Inferior parietal cortex (tissue), 1 donor: ENCODE data around the gene AOC3.
"Not testable (repeated sequence)": the region's sequence is repeated elsewhere in the genome, so short reads cannot be mapped to it uniquely, and the experiment has no call there.

Experiments
- DNase-seq: peaks from one replicate; pipeline ENCODE4 v3.0.0-alpha.2; 2016; ENCODE audit errors: extremely low spot score

AOC3 gene

DNA sequence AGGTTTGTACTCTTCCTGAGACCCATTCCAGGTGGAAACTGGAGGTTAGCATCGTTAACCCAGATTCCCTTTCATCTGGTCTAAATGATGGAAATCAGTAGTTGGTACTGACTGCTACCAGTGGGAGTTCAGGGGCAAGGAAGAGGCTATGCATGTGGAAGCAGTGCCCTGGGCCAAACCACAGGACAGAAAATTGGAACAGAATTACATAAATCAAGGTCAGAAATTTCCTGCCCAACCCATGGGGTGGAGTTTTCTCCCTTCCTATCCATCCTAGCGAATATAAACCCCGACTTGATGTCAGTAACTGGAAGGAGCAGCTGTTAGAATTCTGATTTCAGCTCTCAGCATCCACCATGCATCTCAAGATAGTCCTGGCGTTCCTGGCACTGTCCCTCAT lies 6.7 kb upstream of the AOC3 start, which contains the start of gene AOC2:
Gene AOC2, plus strand, starts transcription at position 310 of the 400 bp plus-strand sequence. Its CDS starts 47 bp downstream, at position 357.
- no peak for DNase-seq

DNA sequence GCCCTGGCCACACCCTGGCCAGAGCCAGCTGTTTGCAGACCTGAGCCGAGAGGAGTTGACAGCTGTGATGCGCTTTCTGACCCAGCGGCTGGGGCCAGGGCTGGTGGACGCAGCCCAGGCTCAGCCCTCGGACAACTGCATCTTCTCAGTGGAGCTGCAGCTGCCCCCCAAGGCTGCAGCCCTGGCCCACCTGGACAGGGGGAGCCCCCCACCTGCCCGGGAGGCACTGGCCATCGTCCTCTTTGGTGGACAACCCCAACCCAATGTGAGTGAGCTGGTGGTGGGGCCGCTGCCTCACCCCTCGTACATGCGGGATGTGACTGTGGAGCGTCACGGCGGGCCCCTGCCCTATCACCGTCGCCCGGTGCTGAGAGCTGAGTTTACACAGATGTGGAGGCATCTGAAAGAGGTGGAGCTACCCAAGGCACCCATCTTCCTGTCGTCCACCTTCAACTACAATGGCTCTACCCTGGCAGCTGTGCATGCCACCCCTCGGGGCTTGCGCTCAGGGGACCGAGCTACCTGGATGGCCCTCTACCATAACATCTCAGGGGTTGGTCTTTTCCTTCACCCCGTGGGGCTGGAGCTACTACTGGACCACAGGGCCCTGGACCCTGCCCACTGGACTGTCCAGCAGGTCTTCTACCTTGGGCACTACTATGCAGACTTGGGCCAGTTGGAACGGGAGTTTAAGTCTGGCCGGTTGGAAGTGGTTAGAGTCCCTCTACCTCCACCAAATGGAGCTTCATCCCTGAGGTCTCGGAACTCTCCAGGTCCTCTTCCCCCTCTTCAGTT lies 6.0 kb upstream of the AOC3 start:
- no peak for DNase-seq

DNA sequence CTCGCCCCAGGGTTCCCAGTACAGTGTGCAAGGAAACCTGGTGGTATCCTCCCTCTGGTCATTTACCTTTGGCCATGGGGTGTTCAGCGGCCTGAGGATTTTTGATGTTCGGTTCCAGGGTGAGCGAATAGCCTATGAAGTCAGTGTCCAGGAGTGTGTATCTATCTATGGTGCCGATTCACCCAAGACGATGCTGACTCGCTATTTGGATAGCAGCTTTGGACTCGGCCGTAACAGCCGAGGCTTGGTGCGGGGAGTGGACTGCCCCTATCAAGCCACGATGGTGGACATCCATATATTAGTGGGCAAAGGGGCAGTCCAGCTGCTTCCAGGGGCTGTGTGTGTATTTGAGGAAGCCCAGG lies 5.5 kb upstream of the AOC3 start:
- no peak for DNase-seq

DNA sequence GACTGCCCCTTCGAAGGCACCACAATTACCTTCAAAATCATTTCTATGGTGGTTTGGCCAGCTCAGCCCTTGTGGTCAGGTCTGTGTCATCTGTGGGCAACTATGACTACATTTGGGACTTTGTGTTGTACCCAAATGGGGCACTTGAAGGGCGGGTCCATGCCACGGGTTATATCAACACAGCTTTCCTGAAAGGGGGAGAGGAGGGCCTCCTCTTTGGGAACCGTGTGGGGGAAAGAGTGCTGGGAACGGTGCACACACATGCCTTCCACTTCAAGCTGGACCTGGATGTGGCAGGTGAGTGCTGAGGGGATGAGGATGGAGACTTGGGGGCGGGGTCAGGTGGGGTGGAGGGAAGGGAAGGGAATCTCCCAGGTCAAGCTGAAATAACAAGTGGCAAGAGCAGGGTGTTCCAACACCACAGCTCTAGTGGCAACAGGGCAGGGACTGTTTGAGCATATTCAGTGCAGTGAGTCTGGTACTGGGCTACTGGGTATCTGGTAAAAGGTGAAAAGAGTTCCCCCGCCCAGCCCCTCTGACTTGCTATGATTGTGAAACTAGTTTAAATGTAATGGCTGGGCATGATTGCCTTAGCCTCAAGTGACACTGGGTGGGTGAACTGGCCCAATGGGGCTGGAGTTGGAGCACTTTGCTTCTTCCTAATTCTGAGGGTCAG lies 4.9 kb upstream of the AOC3 start:
- no peak for DNase-seq

DNA sequence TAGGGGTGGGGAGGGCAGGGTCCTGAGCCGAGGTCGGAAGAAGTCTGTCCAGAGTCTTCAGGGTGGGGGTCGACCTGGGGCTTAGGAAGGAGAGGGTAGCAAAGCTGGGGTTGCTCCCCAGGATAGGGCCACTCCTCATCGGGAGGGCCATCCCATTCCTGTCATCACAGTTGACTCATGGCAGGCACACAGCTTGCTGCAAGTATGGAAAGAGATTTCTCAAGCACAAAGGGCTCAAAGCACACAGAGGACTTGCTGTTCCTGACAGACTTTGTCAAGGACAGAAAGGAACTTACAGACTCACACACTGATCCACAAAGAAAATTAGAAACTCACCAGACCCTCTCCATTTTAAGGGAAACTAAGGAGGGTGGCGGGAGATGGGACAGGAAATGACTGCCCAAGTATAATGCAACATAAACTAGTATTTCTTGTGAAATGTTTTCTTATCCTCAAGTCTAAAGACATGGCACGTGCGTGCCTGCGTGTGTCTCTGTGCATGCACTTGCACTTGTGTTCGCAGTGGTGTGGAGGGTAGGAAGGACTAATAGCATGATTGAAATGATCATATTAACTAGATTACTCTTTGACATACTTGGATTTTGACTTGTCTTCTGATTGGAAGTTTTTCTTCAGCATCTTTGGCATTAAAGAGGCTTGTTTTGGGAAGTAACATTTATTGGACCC lies 4.3 kb upstream of the AOC3 start:
- no peak for DNase-seq

DNA sequence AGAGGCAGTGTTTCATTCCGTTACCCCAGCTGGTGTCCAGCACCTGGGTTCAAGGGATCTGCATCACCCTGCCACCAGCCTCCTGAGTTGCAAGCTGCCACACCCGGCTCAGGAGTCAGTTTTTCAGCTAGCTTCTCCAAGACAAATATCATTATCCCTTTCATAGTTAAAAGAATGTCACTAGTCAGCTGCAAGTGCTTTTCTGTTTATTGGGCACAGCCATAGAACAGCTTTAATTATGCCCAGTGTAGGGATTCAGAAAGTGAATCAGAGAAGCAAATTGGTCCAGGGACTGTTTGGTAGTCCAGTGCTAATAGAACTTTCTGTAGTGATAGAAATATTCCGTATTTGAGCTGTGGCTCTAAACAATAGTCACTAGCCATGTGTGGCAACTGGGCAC lies 2.9 kb upstream of the AOC3 start:
- DNase-seq = no peak

DNA sequence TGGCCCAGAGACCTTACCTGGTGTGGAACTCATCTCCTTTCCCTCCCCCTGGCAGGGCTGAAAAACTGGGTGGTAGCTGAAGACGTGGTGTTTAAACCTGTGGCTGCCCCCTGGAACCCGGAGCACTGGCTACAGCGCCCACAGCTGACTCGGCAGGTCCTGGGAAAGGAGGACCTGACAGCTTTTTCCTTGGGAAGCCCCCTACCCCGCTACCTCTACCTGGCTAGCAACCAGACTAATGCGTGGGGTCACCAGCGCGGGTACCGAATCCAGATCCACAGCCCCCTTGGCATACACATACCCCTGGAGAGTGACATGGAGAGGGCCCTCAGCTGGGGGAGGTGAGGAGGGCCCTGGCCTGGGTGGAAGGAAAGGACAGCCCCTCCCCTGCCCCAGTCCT lies 2.0 kb upstream of the AOC3 start:
- DNase-seq = no peak

DNA sequence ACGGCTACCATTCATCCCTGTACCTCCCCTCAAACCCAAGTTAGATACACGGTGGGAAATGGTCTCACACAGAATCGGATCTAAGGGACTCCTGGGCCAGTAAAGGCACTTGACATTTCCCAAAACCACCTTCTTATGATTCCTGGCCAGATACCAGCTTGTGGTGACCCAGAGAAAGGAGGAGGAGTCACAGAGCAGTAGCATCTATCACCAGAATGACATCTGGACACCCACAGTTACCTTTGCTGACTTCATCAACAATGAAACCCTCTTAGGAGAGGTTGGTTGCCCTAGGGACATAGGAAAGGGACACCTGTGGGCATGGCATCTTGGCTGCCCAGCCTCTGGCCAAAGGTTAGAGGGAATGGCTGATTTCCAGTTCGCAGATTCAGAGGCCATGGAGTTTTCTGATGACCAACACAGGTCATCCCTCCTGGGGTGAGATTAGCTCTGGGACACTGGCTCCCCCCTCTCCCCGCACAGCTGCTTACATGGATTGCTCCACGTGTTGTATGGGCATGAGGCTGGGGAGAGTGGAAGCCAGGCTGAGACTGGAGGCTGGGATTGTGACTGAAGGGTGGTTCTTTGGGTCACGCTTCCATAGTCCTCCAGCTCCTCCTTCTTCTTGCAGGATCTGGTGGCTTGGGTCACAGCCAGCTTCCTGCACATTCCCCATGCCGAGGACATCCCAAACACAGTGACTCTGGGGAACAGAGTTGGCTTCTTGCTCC lies 1.4 kb upstream of the AOC3 start:
- no peak for DNase-seq

DNA sequence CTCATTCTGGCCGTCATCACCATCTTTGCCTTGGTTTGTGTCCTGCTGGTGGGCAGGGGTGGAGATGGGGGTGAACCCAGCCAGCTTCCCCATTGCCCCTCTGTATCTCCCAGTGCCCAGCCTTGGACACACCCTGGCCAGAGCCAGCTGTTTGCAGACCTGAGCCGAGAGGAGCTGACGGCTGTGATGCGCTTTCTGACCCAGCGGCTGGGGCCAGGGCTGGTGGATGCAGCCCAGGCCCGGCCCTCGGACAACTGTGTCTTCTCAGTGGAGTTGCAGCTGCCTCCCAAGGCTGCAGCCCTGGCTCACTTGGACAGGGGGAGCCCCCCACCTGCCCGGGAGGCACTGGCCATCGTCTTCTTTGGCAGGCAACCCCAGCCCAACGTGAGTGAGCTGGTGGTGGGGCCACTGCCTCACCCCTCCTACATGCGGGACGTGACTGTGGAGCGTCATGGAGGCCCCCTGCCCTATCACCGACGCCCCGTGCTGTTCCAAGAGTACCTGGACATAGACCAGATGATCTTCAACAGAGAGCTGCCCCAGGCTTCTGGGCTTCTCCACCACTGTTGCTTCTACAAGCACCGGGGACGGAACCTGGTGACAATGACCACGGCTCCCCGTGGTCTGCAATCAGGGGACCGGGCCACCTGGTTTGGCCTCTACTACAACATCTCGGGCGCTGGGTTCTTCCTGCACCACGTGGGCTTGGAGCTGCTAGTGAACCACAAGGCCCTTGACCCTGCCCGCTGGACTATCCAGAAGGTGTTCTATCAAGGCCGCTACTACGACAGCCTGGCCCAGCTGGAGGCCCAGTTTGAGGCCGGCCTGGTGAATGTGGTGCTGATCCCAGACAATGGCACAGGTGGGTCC lies 607 bp downstream of the AOC3 start:
- DNase-seq = not testable (repeated sequence)

DNA sequence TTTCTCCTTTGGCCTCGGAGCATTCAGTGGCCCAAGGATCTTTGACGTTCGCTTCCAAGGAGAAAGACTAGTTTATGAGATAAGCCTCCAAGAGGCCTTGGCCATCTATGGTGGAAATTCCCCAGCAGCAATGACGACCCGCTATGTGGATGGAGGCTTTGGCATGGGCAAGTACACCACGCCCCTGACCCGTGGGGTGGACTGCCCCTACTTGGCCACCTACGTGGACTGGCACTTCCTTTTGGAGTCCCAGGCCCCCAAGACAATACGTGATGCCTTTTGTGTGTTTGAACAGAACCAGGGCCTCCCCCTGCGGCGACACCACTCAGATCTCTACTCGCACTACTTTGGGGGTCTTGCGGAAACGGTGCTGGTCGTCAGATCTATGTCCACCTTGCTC lies 1.4 kb downstream of the AOC3 start:
- DNase-seq = no peak

DNA sequence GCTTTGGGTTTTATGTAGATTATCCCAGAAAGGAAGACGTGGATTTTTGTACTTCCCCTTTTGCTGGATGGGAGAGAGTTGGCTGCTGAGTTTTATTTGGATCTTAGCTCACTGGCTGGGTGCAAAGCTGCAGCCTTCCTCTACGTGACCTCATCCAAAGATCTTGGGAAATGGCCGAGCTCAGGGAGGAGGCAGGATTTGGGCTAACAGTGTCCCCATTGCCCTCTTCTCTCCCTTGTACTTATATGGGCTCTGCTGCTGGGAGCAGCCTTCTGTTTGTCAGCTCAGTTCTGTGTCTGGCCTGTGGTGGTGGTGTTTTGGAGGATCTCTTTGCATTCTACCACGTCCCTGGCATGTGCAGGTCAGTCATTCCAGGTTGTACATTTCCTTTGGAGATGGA lies 2.0 kb downstream of the AOC3 start:
- no peak for DNase-seq

DNA sequence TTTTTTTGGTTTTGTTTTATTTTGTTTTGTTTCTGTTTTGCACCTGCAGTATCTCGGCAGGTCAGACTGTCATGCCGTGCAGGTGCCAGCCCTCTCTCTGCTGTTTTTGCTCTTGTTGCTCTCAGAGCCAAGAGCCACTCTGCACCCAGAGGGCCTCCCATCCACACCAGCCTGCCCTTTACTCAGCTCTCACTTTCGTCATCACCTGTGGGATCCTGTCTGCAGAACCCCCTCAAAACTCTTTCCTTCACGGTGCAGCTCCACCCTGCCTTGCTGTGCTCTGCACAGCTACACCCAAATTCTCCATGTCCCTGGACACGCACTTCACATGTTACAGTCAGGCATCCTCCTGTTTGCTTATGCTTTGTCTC lies 2.6 kb downstream of the AOC3 start:
- no peak for DNase-seq

DNA sequence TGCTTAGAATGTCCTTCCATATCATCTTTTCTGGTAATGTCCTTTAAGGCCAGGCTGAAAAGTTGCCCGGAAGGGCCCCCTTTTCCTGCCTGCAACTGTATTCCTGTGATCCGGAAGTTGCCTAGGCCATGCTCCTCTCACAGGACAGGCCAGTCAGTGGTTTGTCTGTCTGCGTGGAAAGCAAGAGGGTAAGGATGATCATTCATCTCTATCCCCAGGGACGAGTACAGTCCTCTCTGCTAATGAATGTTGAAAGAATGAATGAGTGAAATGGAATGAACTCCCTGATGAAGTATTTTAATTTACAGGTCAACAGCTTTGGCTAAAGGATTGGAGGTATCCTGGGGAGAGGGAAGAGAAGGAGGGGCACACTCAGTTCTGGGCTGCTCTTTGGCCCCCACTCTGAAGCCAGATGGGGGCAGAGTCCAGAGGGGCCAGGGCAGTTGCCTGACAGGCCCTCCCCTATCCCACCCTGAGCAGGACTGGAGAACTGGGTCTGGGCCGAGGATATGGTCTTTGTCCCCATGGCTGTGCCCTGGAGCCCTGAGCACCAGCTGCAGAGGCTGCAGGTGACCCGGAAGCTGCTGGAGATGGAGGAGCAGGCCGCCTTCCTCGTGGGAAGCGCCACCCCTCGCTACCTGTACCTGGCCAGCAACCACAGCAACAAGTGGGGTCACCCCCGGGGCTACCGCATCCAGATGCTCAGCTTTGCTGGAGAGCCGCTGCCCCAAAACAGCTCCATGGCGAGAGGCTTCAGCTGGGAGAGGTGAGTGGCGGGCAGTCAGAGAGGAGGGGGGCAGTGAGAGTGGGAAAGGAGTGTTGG lies 3.2 kb downstream of the AOC3 start:
- no peak for DNase-seq

DNA sequence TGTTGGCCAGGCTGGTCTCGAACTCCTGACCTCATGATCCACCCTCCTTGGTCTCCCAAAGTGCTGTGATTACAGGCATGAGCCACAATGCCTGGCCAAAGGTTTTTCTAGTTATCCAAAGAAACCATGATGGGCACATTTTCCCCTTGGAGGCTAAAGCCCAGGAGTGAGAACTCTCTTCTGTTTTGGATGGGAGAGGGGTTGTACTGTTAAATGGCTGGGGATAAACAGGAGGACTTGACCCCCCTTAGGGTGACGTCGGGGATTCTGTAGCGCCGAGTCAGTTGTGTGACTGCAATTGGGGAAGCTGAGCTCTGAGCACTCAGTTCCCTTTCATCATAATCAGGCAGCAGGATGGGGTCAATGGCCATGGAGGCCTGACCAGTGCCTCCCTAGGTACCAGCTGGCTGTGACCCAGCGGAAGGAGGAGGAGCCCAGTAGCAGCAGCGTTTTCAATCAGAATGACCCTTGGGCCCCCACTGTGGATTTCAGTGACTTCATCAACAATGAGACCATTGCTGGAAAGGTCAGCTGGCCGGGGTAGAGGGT lies 4.1 kb downstream of the AOC3 start:
- no peak for DNase-seq

DNA sequence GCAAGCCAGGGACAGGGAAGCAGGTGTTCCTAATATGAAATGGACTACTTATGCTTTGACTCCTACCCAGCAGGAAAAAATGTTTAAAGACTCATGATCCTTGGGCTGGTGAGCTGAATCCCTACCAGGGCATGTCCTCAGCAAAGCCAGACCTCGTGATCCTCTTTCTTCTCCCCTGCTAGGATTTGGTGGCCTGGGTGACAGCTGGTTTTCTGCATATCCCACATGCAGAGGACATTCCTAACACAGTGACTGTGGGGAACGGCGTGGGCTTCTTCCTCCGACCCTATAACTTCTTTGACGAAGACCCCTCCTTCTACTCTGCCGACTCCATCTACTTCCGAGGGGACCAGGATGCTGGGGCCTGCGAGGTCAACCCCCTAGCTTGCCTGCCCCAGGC lies 5.1 kb downstream of the AOC3 start:
- DNase-seq = not testable (repeated sequence)

DNA sequence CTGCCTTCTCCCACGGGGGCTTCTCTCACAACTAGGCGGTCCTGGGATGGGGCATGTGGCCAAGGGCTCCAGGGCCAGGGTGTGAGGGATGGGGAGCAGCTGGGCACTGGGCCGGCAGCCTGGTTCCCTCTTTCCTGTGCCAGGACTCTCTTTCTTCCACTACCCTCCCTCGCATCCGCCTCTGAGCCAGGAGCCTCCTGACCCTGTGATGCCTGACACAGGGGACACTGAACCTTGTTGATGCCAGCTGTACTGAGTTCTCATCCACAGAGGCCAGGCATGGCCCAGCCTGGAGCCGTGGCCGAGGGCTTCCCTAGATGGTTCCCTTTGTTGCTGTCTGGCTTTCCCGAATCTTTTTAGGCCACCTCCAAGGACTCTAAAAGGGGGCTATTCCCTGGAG lies 5.5 kb downstream of the AOC3 start:
- DNase-seq = not testable (repeated sequence)

DNA sequence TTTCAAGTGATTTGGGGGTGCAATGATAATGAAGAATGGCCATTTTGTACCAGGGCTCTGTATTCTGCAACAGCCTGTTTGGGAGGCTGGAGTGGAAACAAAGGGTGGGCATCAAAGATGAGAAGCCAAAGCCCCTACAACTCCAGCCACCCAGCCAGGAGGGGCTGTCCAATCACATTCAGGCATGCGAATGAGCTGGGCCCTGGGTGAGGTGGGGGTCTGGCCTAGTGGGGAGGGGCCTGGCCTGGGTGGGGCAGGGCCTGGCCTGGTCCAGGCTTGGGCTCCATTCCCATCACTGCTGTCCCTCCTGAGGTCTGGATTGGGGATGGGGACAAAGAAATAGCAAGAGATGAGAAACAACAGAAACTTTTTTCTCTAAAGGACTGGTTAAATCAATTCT lies 6.4 kb downstream of the AOC3 start:
- no peak for DNase-seq

DNA sequence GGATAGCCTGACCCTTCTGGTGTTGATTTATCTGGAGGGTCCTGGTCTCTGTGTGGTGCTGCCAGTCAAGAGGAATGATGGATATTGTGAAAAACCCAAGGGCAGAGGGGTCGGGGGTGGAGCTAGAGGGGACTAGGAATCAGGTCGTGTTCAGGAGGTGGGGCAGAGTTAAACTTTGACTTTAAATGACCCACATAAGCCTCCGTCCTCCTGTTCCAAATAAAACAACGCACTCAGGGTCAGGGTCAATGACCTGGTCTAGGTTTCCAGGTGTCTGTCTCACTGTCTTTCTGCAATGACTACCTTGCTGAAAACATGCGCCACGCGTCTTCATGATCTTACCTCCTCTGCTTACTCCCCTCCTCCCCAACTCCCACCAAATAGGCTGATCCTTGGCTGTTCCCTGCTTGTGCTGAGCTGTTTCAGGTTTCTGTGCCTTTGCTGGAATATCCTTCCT lies 14.7 kb downstream of the AOC3 start:
- no peak for DNase-seq

DNA sequence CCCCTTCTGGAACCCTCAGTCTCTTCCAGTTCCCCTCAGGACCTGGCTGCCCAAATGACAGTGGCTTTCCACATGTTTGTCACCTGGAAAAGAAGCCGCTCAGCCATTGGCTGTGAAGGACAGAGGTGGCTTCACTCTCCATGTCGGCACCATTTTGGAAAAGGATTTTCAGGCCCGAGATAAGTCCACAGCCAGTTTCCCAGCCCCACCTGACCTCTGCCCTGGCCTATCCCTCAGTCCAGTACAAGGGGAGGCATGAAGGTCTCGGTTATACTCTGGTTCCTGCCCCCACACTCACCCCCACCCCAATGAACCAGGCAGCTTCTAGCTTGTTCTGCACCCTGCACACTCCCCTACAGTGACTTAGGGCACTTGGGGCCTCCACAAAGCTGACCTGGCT lies 15.2 kb downstream of the AOC3 start:
- DNase-seq = no peak
